PC-3 (cell line): ENCODE data around the gene ODAPH.
"Not testable (repeated sequence)": the region's sequence is repeated elsewhere in the genome, so short reads cannot be mapped to it uniquely, and the experiment has no call there.

Experiments
- CTCF ChIP-seq: fragments of 300-600 bp; sonication (generic); conservative IDR thresholded peaks from 2 replicates; pipeline ENCODE4 v1.5.1; 2017; ENCODE audit warnings: antibody characterized with exemption, low read depth, mild to moderate bottlenecking, low read length
- EZH2 ChIP-seq: fragments of 300-600 bp; sonication (generic); IDR thresholded peaks from one replicate; pipeline ENCODE4 v1.6.1; 2017; ENCODE audit warnings: antibody characterized with exemption, mild to moderate bottlenecking, low read length; ENCODE audit not compliant: unreplicated experiment
- EZH2phosphoT487 ChIP-seq: fragments of 300-600 bp; sonication (generic); IDR thresholded peaks from 2 replicates; pipeline ENCODE4 v1.6.1; 2018; ENCODE audit warnings: mild to moderate bottlenecking, antibody characterized with exemption, low read length, borderline replicate concordance

GRCh38 chr4:75533339-75533887 lies 22.5 kb upstream of the ODAPH start:
- TF ChIP-seq CTCF, EZH2phosphoT487, EZH2: not testable (repeated sequence)
